Measurements from ENCODE around the gene SNRPB. TPM values are rescaled to one million over a fixed set of nuclear protein-coding genes. Genes with fewer than 3 reads are reported as not detected.
A peak's percentile ranks its signal among the peaks of the same experiment; 100 is the strongest.

The SNRPB gene
- total and polyA plus RNA-seq, 2 of the 13 experiments (the other 11 are each of a cell fraction or from before 2014, with no cell fraction given), result 473 to 844 TPM

- TF ChIP-seq TEAD2 (CRISPR knock-in tag; IDR thresholded peaks at IDR 0.05) (no peak), CENPX (CRISPR knock-in tag; IDR thresholded peaks at IDR 0.05) (no peak), NR0B2 (CRISPR knock-in tag; IDR thresholded peaks at IDR 0.05) (no peak), ZNF292 (CRISPR knock-in tag; IDR thresholded peaks at IDR 0.05; ENCODE audit: borderline replicate concordance, low read depth) (no peak), ZC3H13 (CRISPR knock-in tag; IDR thresholded peaks at IDR 0.05) (no peak), ZNF710 (CRISPR knock-in tag; IDR thresholded peaks at IDR 0.05; ENCODE audit: borderline replicate concordance) (no peak), PAF1 (CRISPR knock-in tag; IDR thresholded peaks at IDR 0.05) (no peak), YEATS4 (CRISPR knock-in tag; IDR thresholded peaks at IDR 0.05; ENCODE audit: borderline replicate concordance) (no peak), ZBTB25 (CRISPR knock-in tag; IDR thresholded peaks at IDR 0.05) (no peak), DDIT3 (CRISPR knock-in tag; IDR thresholded peaks at IDR 0.05) (no peak), ZNF644 (CRISPR knock-in tag; IDR thresholded peaks at IDR 0.05; ENCODE audit: low read depth) (no peak), ZNF850 (CRISPR knock-in tag; conservative IDR thresholded peaks at IDR 0.05) (0 out of 2 replicates have a peak, but pooled peaks have one; percentile 38), ZBTB46 (CRISPR knock-in tag; IDR thresholded peaks at IDR 0.05; ENCODE audit: borderline replicate concordance) (no peak), CREM (IDR thresholded peaks at IDR 0.05) (no peak), CREM (CRISPR knock-in tag; IDR thresholded peaks at IDR 0.05) (no peak), MAFG (CRISPR knock-in tag; IDR thresholded peaks at IDR 0.05) (no peak), ZMYM4 (CRISPR knock-in tag; IDR thresholded peaks at IDR 0.05) (no peak), FUBP1 (CRISPR knock-in tag; IDR thresholded peaks at IDR 0.05; ENCODE audit: borderline replicate concordance) (no peak), AGO2 (optimal IDR thresholded peaks at IDR 0.05; ENCODE audit: low read depth, low read length) (peak; percentile 67), FOXA1 (IDR thresholded peaks at IDR 0.05) (no peak), FOXA1 (CRISPR knock-in tag; IDR thresholded peaks at IDR 0.05) (no peak), NR2C2 (CRISPR knock-in tag; IDR thresholded peaks at IDR 0.05; ENCODE audit: borderline replicate concordance) (no peak), XRCC5 (optimal IDR thresholded peaks at IDR 0.05; ENCODE audit: low read length) (no peak), SMC3 (IDR thresholded peaks at IDR 0.05; ENCODE audit: low read length) (no peak)
These were observed 37.5 kb upstream of the SNRPB start (continued) for GRCh38 chr20:2507875-2508630.
